Lower lobe of right lung (tissue), 2 donors: ENCODE measurements around the gene SNX11. TPM values are rescaled to one million over a fixed set of nuclear protein-coding genes. Genes with fewer than 3 reads are reported as not detected.

Source experiments
- ATAC-seq, 2 donors: fragments of 200-7000 bp; cut with Tn5 transposase; one replicate each; pipeline ENCODE4 v1.9.1; 2020 to 2022; ENCODE audit warnings: mild to moderate bottlenecking in 2 of 2, moderate library complexity in 2 of 2
- DNase-seq: peaks from one replicate; pipeline ENCODE4 v3.0.0-alpha.2; 2020
- H3K27ac ChIP-seq: fragments of 200-600 bp; one replicate; pipeline ENCODE4 v1.8.0; 2022
- H3K27me3 ChIP-seq: fragments of 200-600 bp; one replicate; pipeline ENCODE4 v1.8.0; 2022; ENCODE audit warnings: low read depth
- H3K36me3 ChIP-seq: fragments of 200-600 bp; one replicate; pipeline ENCODE4 v1.8.0; 2022; ENCODE audit warnings: mild to moderate bottlenecking
- H3K4me1 ChIP-seq: fragments of 200-600 bp; one replicate; pipeline ENCODE4 v1.8.0; 2022
- H3K4me3 ChIP-seq: fragments of 200-600 bp; one replicate; pipeline ENCODE4 v1.8.0; 2022; ENCODE audit warnings: mild to moderate bottlenecking
- H3K9me3 ChIP-seq: fragments of 200-600 bp; one replicate; pipeline ENCODE4 v1.8.0; 2022
- intact Hi-C: fragments of 100-400 bp; cut with DNase I; formaldehyde crosslinking; loops from one replicate; pipeline ENCODE4 v1.11.0; 2022
- total RNA-seq: library from RNA; stranded (reverse); fragmentation: NEBNext Ultra II Directional; extraction: Animal tissue kit (Norgen Biotek cat#: 25700); gene quantifications from one replicate; pipeline ENCODE4 v1.2.1, GENCODE V29; 2021
- TF ChIP-seq, protein P1 (sequence below): fragments of 200-600 bp; IDR thresholded peaks from one replicate; pipeline ENCODE4 v1.8.0; 2022; ENCODE audit warnings: antibody characterized with exemption, mild to moderate bottlenecking
- donor health status: DM: no; HTN: yes; CAD: no; lungs with severe emphysema.

Gene SNX11
- total RNA-seq, 1 donor from 2014 or later, result 19.7 TPM

GRCh38 chr17:48122665-48123045 lies 15.1 kb downstream of the SNX11 start:
- TF ChIP-seq, protein P1, sequence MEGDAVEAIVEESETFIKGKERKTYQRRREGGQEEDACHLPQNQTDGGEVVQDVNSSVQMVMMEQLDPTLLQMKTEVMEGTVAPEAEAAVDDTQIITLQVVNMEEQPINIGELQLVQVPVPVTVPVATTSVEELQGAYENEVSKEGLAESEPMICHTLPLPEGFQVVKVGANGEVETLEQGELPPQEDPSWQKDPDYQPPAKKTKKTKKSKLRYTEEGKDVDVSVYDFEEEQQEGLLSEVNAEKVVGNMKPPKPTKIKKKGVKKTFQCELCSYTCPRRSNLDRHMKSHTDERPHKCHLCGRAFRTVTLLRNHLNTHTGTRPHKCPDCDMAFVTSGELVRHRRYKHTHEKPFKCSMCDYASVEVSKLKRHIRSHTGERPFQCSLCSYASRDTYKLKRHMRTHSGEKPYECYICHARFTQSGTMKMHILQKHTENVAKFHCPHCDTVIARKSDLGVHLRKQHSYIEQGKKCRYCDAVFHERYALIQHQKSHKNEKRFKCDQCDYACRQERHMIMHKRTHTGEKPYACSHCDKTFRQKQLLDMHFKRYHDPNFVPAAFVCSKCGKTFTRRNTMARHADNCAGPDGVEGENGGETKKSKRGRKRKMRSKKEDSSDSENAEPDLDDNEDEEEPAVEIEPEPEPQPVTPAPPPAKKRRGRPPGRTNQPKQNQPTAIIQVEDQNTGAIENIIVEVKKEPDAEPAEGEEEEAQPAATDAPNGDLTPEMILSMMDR, result no peak
- Histone ChIP-seq H3K4me3 (no peak overlapping the region), H3K9me3 (no peaks in the 10 kb centered on the region), H3K4me1 (no peaks in the 10 kb centered on the region), H3K27me3 (no peaks in the 10 kb centered on the region), H3K27ac (no peak overlapping the region), H3K36me3 (peaks cover 72% of the 10 kb centered on the region)
- intact Hi-C loops, result no loop called here
- ATAC-seq (no peak), DNase-seq (no peak)

- Histone ChIP-seq H3K4me3 (no peak overlapping the region), H3K36me3 (peaks cover 68% of the 10 kb centered on the region), H3K27me3 (no peaks in the 10 kb centered on the region), H3K4me1 (no peaks in the 10 kb centered on the region), H3K9me3 (no peaks in the 10 kb centered on the region), H3K27ac (no peak overlapping the region)
- intact Hi-C loops, result no loop called here
- ATAC-seq (no peak), DNase-seq (no peak)
- TF ChIP-seq, protein P1, result no peak
These were observed 15.5 kb downstream of the SNX11 start for GRCh38 chr17:48123111-48123510.

GRCh38 chr17:48123776-48124388 lies 16.3 kb downstream of the SNX11 start:
- TF ChIP-seq, protein P1, result no peak
- Histone ChIP-seq H3K36me3 (peaks cover 60% of the 10 kb centered on the region), H3K27me3 (no peaks in the 10 kb centered on the region), H3K4me3 (no peak overlapping the region), H3K27ac (no peak overlapping the region), H3K4me1 (no peaks in the 10 kb centered on the region), H3K9me3 (no peaks in the 10 kb centered on the region)
- intact Hi-C loops, result no loop called here
- ATAC-seq, result no peak
- DNase-seq, result no peak

- H3K9me3 ChIP-seq, result no peaks in the 10 kb centered on the region
- intact Hi-C loops, result no loop called here
- no peaks in the 10 kb centered on the region for H3K27me3 ChIP-seq
- no peak overlapping the region for H3K4me3 ChIP-seq
- H3K27ac ChIP-seq, result no peak overlapping the region
- DNase-seq (no peak), ATAC-seq (no peak)
- TF ChIP-seq, protein P1, result no peak
- no peaks in the 10 kb centered on the region for H3K4me1 ChIP-seq
- H3K36me3 ChIP-seq, result peaks cover 42% of the 10 kb centered on the region
These were observed 18.4 kb downstream of the SNX11 start for GRCh38 chr17:48125829-48126531.

DNA sequence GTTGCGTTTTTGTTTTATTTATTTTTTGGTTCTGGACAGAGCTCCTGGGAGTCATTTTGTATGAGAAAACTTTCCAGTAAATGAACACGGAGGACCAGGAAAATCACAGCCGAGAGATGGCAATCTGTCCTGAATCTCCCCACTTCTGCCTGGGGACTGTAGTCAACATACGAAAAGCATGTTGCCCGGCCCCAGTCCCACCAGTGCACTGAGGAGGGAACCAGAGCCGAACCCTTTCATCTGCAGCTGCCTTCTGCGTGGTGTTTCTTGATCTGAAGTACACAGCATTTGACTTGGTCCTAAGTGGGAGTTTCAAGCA lies 18.9 kb downstream of the SNX11 start:
- intact Hi-C loops, result no loop called here
- Histone ChIP-seq H3K36me3 (peaks cover 37% of the 10 kb centered on the region), H3K27ac (no peak overlapping the region), H3K27me3 (no peaks in the 10 kb centered on the region), H3K9me3 (no peaks in the 10 kb centered on the region), H3K4me3 (no peak overlapping the region), H3K4me1 (no peaks in the 10 kb centered on the region)
- ATAC-seq (no peak), DNase-seq (no peak)
- TF ChIP-seq, protein P1, result no peak
